Effector CD4-positive, alpha-beta T cell (primary cell): ENCODE data around the gene DNAJC6.
"Not testable (repeated sequence)": the region's sequence is repeated elsewhere in the genome, so short reads cannot be mapped to it uniquely, and the experiment has no call there.

ENCODE experiments used
- DNase-seq: peaks from one replicate; pipeline ENCODE4 v3.0.0-alpha.2; 2020

Gene DNAJC6

GRCh38 chr1:65434760-65435159 is 125.4 kb downstream of the DNAJC6 start:
- no peak for DNase-seq

DNA sequence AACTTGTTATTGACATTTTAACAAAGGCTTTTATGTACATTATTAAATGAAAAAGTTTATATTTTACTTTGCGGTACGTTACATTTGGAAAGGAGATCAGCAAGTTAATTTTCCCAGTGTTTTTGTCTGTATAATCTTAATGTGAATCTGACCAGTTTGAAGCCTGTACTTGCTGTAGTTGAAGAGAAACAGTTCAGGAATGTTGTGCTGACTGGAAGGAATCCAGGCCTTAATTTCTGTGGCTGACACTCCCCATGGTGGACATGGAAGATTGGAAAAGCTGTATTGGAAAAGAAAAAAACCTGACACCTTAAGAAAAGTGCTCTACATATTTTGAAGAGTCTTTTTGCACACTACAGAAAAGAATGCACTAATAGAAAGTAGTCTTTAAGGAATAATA is 126.6 kb downstream of the DNAJC6 start:
- no peak for DNase-seq

GRCh38 chr1:65437616-65438015 is 128.3 kb downstream of the DNAJC6 start:
- no peak for DNase-seq

DNA sequence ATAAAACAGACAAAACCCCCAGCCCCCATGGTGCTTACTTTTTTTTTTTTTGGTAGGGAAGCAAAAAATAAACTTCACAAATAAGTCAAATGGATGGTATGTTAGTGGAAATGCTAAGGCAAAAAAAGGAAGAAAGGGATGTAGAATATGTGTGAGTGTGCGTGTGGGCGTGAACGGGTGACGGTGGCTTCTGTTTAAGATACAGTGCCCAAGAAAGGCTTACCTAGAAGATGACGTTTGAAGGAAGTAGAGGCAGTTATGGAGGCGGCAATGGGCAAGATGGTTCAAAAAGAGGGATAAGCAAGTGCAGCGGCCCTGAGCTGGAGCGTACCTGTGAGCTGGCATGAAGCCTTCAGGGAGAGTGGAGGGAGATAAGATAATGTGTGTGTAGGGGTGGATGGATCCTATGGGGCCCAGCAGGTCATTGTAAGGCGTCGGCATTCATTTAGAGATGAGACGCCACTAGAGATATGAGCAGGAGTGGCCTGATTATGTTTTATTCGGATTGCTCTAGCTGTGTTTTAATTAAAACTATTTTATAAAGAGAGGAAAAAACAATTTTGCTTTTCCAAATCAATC is 131.1 kb downstream of the DNAJC6 start:
- no peak for DNase-seq

GRCh38 chr1:65440915-65441314 is 131.6 kb downstream of the DNAJC6 start:
- no peak for DNase-seq

GRCh38 chr1:65441464-65441863 is 132.1 kb downstream of the DNAJC6 start:
- no peak for DNase-seq

- DNase-seq: no peak
Observed at GRCh38 chr1:65442442-65442841, 133.1 kb downstream of the DNAJC6 start.

DNA sequence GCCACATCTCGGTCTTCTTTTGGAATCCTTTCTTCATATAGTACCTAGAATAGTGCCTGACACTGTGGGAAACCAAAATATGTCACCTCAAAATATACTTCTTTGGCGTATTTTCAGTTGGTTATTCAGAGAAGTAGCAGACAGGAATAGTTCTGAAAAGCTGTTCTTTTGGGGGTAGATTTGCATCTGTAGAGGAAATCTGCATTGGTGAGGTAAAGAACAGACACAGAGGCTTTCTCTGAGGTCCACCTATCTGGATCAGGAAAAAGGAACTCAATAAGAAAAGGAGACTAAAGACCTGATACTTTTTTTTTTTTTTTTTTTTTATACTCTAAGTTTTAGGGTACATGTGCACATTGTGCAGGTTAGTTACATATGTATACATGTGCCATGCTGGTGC is 134.3 kb downstream of the DNAJC6 start:
- no peak for DNase-seq

GRCh38 chr1:65444128-65444640 is 134.8 kb downstream of the DNAJC6 start:
- DNase-seq: no peak

DNA sequence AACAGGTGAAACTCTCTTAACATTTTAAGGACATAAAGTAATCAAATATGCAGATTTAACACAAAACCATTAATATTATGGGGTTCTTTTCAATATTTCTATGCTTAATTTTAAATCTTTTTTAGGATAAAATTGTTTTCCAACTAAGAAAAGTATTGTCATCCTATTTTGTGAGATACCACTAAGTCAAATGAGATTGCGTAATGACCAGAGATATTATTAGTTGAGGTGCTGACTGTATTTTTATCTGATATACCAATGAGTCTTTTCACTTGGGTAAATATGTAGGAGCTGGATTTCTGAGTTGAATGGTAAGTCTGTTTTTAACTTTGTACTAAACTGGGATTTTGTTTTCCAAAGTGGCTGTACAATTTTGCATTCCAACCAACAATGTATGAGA is 136.5 kb downstream of the DNAJC6 start:
- no peak for DNase-seq

DNA sequence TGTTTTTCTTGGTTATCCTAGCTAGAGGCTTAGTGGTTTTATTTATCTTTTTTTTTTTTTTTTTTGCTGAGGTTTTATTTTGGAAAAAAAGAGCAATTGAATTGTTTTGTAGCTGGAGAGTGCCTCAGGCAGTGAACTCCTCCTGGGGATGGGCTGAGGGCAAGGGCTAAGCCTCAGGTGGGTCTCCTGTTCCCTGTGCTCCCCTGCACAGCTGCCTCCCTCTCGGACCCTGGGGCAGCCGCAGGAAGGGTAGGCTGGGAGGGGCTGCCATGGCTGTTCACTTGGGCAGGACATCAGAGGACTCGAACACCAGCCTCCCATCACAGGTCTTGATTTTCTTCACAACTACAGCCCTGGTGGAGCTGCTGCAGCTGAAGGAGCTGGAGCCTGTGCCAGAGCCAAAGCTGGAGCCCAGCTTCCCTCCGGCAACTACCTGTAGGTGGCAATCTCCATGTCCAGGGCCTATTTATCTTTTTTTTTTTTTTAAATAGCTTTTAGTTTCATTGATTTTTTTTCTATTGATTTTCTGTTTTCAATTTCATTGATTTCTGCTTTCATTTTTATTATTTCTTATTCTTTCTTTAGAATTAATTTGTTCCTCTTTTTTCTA is 140.0 kb downstream of the DNAJC6 start:
- DNase-seq: no peak

DNA sequence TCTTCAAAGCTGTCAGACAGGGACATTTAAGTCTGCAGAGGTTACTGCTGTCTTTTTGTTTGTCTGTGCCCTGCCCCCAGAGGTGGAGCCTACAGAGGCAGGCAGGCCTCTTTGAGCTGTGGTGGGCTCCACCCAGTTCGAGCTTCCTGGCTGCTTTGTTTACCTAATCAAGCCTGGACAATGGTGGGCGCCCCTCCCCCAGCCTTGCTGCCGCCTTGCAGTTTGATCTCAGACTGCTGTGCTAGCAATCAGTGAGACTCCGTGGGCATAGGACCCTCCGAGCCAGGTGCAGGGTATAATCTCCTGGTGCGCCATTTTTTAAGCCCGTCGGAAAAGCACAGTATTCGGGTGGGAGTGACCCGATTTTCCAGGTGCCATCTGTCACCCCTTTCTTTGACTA is 146.3 kb downstream of the DNAJC6 start:
- DNase-seq: not testable (repeated sequence)

DNA sequence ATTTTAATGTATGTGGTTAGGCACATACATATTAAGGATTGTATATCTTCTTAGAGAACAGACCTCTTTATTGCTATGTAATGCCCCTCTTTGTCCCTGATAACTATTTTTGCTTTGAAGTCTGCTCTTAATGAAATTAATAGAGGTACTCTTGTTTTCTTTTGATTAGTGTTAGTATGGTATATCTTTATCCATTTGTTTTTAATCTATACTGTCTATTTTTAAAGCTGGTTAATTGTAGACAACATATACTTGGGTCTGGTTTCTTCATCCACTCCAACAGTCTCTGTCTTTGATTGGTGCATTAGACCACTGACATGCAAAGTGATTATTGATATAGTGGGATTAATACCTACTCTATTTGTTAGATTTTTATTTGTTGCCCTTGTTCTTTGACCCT is 147.1 kb downstream of the DNAJC6 start:
- no peak for DNase-seq

DNA sequence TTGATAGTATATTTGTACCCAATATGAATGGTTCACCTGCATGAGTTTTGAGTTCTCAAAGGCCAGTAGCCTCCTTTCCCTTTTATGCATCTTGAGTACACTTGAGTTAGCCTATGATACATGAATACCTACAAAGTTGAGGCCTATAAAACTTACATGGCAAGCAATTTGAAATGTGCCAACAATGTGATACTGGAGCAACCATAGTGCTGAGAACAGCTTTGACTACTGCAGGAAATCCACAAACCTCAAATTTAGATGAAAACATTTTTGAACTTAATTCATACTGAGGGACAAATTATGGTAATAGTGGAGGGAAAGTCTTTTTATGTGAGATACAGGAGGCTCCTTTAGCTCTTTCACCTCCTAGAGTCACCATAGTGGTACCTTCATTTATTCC is 148.5 kb downstream of the DNAJC6 start:
- DNase-seq: no peak

DNA sequence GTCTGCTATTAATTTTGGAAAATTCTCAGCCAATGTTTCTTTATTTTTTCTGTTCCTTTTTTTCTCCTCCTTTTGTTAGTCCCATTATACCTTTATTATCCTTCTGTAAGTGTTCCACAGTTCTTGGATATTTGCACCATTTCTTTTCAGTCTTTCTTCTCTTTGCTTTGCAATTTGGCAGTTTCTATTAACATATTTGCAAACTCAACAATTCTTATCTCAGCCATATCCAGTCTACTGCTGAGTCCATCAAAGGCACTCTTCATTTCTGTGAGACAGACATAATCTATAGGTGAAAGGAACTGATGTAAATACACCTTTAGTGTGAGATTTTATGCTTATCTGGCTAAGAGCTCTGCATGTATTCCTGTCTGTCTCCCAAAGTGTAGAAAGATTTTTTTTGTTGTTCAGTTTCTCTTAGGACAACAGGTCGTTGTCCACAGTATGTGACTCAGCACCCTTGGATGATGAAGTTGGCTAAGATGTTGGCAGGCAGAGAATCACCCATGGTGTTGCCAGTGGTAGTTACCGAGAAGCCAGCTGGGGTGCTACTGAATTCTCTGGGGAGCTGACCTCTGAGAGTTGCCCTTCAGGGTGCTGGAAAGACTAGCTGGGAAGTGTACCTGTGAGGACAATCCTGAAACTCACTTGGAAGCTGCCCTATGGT is 149.5 kb downstream of the DNAJC6 start:
- DNase-seq: no peak

DNA sequence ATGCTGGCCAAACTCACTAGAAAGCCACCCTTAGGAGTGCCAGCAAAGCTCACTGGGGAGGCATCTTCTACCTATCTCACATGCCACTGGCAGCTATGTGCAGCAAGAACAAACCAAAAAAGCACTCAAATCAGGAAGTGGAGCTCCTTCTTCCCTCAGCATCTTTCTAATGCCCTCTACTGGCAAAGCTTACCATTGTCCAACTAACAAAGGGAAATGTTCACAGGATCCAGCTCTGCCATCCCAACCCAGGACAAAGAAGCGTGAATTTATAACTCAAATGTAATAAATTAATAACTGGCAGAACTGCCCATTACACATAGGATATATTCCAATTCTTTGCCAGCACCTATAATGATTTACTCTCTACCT is 150.0 kb downstream of the DNAJC6 start:
- DNase-seq: no peak
